NCI-H1105 treated with DMSO at 0.1 percent for 48 hours (cell line): ENCODE data around the gene CUEDC2.
A peak's percentile ranks its signal among the peaks of the same experiment; 100 is the strongest.

Experiments
- DNase-seq: peaks from one replicate; lab custom pipeline; 2025; lab: John Stamatoyannopoulos, UW

CUEDC2 gene

GRCh38 chr10:102409604-102410428 lies 22.6 kb downstream of the CUEDC2 start:
- DNase-seq, result no peak

GRCh38 chr10:102408728-102409603 lies 23.4 kb downstream of the CUEDC2 start:
- DNase-seq, result no peak

- no peak for DNase-seq
Measured at GRCh38 chr10:102408131-102408727, 24.1 kb downstream of the CUEDC2 start.

GRCh38 chr10:102407425-102408130 lies 24.8 kb downstream of the CUEDC2 start:
- no peak for DNase-seq

- DNase-seq, result no peak
Measured at GRCh38 chr10:102406815-102407214, 25.6 kb downstream of the CUEDC2 start.

GRCh38 chr10:102405632-102406031 lies 26.7 kb downstream of the CUEDC2 start:
- DNase-seq, result no peak

GRCh38 chr10:102405108-102405571 lies 27.2 kb downstream of the CUEDC2 start:
- no peak for DNase-seq

GRCh38 chr10:102404361-102405107 lies 27.8 kb downstream of the CUEDC2 start:
- no peak for DNase-seq

- DNase-seq, result no peak
Measured at GRCh38 chr10:102403115-102403514, 29.3 kb downstream of the CUEDC2 start.

- no peak for DNase-seq
Measured at GRCh38 chr10:102402512-102402896, 29.9 kb downstream of the CUEDC2 start.

- DNase-seq, result no peak
Measured at GRCh38 chr10:102401735-102402511, 30.5 kb downstream of the CUEDC2 start.

GRCh38 chr10:102401342-102401654 lies 31.1 kb downstream of the CUEDC2 start:
- no peak for DNase-seq

- DNase-seq, result no peak
Measured at GRCh38 chr10:102400598-102401341, 31.6 kb downstream of the CUEDC2 start.

GRCh38 chr10:102400076-102400475 lies 32.3 kb downstream of the CUEDC2 start:
- DNase-seq, result peak; percentile 51

- DNase-seq, result peak; percentile 63
Measured at GRCh38 chr10:102399217-102400021, 33.0 kb downstream of the CUEDC2 start.

- DNase-seq, result no peak
Measured at GRCh38 chr10:102398172-102399020, 34.0 kb downstream of the CUEDC2 start.

GRCh38 chr10:102397222-102398171 lies 34.9 kb downstream of the CUEDC2 start:
- DNase-seq, result no peak
